H1 (cell line): Measurements from ENCODE around the gene ROBO2. TPM values are rescaled to one million over a fixed set of nuclear protein-coding genes. Genes with fewer than 3 reads are reported as not detected.

Experiments used
- CTCF ChIA-PET: fragments of 300-600 bp; sonication (Branson Sonifier 250); formaldehyde crosslinking; loops from one replicate; lab custom pipeline; 2021; ENCODE audit not compliant: partially characterized antibody; lab: Charles Lee
- POLR2A ChIA-PET: fragments of 300-600 bp; sonication (Branson Sonifier 250); formaldehyde crosslinking; loops from one replicate; lab custom pipeline; 2021; ENCODE audit warnings: inconsistent platforms; ENCODE audit not compliant: partially characterized antibody; lab: Charles Lee
- DNase-seq, 2 experiments: peaks; one replicate each; pipeline versions ENCODE4 v3.0.0 to v3.0.0-alpha.2; 2010 to 2022; ENCODE audit warnings: low spot score in 2 of 2, low read depth in 1 of 2, mixed read lengths in 1 of 2
- FAIRE-seq: peaks from 2 replicates; lab custom pipeline; 2011; peaks lifted over from hg19 to GRCh38; lab: Jason Lieb, UNC
- H2AFZ ChIP-seq: 2 replicates; pipeline ENCODE4 v1.8.1; 2012; ENCODE audit warnings: low read length, inconsistent platforms
- H2AK5ac ChIP-seq: 2 replicates; pipeline ENCODE4 v1.6.1; 2013; ENCODE audit warnings: low read depth, low read length
- H2BK120ac ChIP-seq: replicated peaks from 2 replicates; pipeline ENCODE3; 2013; ENCODE audit warnings: low read depth, low read length, inconsistent platforms
- H2BK12ac ChIP-seq: 2 replicates; pipeline ENCODE4 v1.6.1; 2013; ENCODE audit warnings: low read depth, low read length
- H2BK15ac ChIP-seq: 2 replicates; pipeline ENCODE4 v1.6.1; 2013; ENCODE audit warnings: low read length
- H2BK20ac ChIP-seq: 2 replicates; pipeline ENCODE4 v1.6.1; 2013; ENCODE audit warnings: low read length
- H2BK5ac ChIP-seq: 2 replicates; pipeline ENCODE4 v1.6.1; 2013; ENCODE audit warnings: low read depth, low read length
- H3K14ac ChIP-seq: 2 replicates; pipeline ENCODE4 v1.6.1; 2013; ENCODE audit warnings: inconsistent platforms; ENCODE audit not compliant: insufficient read length
- H3K18ac ChIP-seq: 2 replicates; pipeline ENCODE4 v1.6.1; 2013; ENCODE audit warnings: low read length; ENCODE audit errors: extremely low read depth
- H3K23ac ChIP-seq: 2 replicates; pipeline ENCODE4 v1.6.1; 2013; ENCODE audit warnings: inconsistent platforms; ENCODE audit not compliant: insufficient read length
- H3K23me2 ChIP-seq: 2 replicates; pipeline ENCODE4 v1.6.1; 2013; ENCODE audit warnings: low read depth, low read length
- H3K27ac ChIP-seq: 2 replicates; pipeline ENCODE4 v1.6.1; 2011; ENCODE audit warnings: low read depth, low read length, inconsistent platforms
- H3K27me3 ChIP-seq, 4 experiments: replicated peaks in 1 of 4; 1 replicate in 1 of 4; 2 replicates in 3 of 4; pipeline versions ENCODE4 v1.6.1 to v1.8.1; 2011 to 2013; ENCODE audit warnings: low read length in 3 of 4, mild to moderate bottlenecking in 3 of 4, inconsistent platforms in 2 of 4, mixed read lengths in 2 of 4, moderate library complexity in 1 of 4; ENCODE audit not compliant: control insufficient read depth in 3 of 4, insufficient read depth in 3 of 4; ENCODE audit errors: extremely low read depth in 1 of 4
- H3K36me3 ChIP-seq, 4 experiments: 2 replicates each; pipeline versions ENCODE4 v1.6.1 to v1.8.1; 2011 to 2013; ENCODE audit warnings: mild to moderate bottlenecking in 4 of 4, low read length in 3 of 4, moderate library complexity in 2 of 4, control low read depth in 1 of 4, inconsistent platforms in 1 of 4; ENCODE audit not compliant: insufficient read depth in 4 of 4, control insufficient read depth in 2 of 4
- H3K4ac ChIP-seq: replicated peaks from 2 replicates; pipeline ENCODE3; 2013; ENCODE audit warnings: low read length, low read depth, mixed read lengths, inconsistent platforms; ENCODE audit not compliant: insufficient read length
- H3K4me1 ChIP-seq, 4 experiments: replicated peaks in 1 of 4; 1 replicate in 1 of 4; 2 replicates in 3 of 4; pipeline versions ENCODE4 v1.6.1 to v1.8.1; 2011 to 2013; ENCODE audit warnings: low read length in 3 of 4, inconsistent platforms in 2 of 4, mixed read lengths in 1 of 4; ENCODE audit not compliant: insufficient read depth in 4 of 4, control insufficient read depth in 3 of 4
- H3K4me2 ChIP-seq, 2 experiments: 2 replicates each; pipeline versions ENCODE4 v1.6.1 to v1.8.1; 2011 to 2013; ENCODE audit warnings: low read depth in 2 of 2, low read length in 2 of 2, control low read depth in 1 of 2, inconsistent platforms in 1 of 2, mild to moderate bottlenecking in 1 of 2; ENCODE audit not compliant: insufficient read depth in 1 of 2
- H3K4me3 ChIP-seq, 4 experiments: fragments of 200-600, 300-600 bp in 1 of 4; sonication (generic), shearing (Covaris generic), sonication (Bioruptor Twin) in 1 of 4; 2 replicates each; pipeline versions ENCODE4 v1.5.1 to v1.8.1; 2011 to 2016; ENCODE audit warnings: low read length in 4 of 4, low read depth in 3 of 4, control low read depth in 2 of 4, inconsistent platforms in 2 of 4, mild to moderate bottlenecking in 2 of 4, mixed read lengths in 1 of 4, moderate library complexity in 1 of 4; ENCODE audit not compliant: insufficient read depth in 2 of 4; ENCODE audit errors: extremely low read depth in 1 of 4
- H3K56ac ChIP-seq: replicated peaks from 2 replicates; pipeline ENCODE3; 2013; ENCODE audit warnings: low read depth, mild to moderate bottlenecking, mixed read lengths, low read length, inconsistent platforms; ENCODE audit not compliant: insufficient read length
- H3K79me1 ChIP-seq: 2 replicates; pipeline ENCODE4 v1.6.1; 2013; ENCODE audit warnings: low read depth, low read length, control low read depth
- H3K79me2 ChIP-seq, 2 experiments: 2 replicates each; pipeline versions ENCODE4 v1.6.1 to v1.8.1; 2012 to 2013; ENCODE audit warnings: low read length in 2 of 2, mild to moderate bottlenecking in 2 of 2, inconsistent platforms in 1 of 2; ENCODE audit not compliant: insufficient read depth in 2 of 2, control insufficient read depth in 1 of 2
- H3K9ac ChIP-seq, 4 experiments: replicated peaks in 1 of 4; 1 replicate in 1 of 4; 2 replicates in 3 of 4; pipeline versions ENCODE4 v1.6.1 to v1.8.1; 2011 to 2013; ENCODE audit warnings: low read depth in 3 of 4, low read length in 3 of 4, control low read depth in 2 of 4, mild to moderate bottlenecking in 2 of 4, moderate library complexity in 2 of 4, inconsistent platforms in 1 of 4; ENCODE audit errors: extremely low read depth in 1 of 4
- H3K9me3 ChIP-seq, 2 experiments: 2 replicates each; pipeline versions ENCODE4 v1.6.1 to v1.8.1; 2012 to 2013; ENCODE audit warnings: mild to moderate bottlenecking in 2 of 2, moderate library complexity in 2 of 2, control low read depth in 1 of 2, inconsistent platforms in 1 of 2, low read depth in 1 of 2, low read length in 1 of 2, mixed read lengths in 1 of 2; ENCODE audit not compliant: insufficient read depth in 2 of 2
- H4K20me1 ChIP-seq, 2 experiments: replicated peaks in 1 of 2; 2 replicates each; pipeline versions ENCODE3 to v1.8.1; 2011 to 2013; ENCODE audit warnings: inconsistent platforms in 2 of 2, low read length in 2 of 2, mild to moderate bottlenecking in 1 of 2; ENCODE audit not compliant: insufficient read depth in 2 of 2, control insufficient read depth in 1 of 2
- H4K5ac ChIP-seq: 2 replicates; pipeline ENCODE4 v1.6.1; 2013; ENCODE audit warnings: low read length, low read depth, mixed read lengths, inconsistent platforms; ENCODE audit not compliant: insufficient read length
- H4K8ac ChIP-seq: 2 replicates; pipeline ENCODE4 v1.8.0; 2013; ENCODE audit warnings: mild to moderate bottlenecking, moderate library complexity, low read length, inconsistent platforms; ENCODE audit not compliant: insufficient read depth; ENCODE audit errors: extremely low read depth
- H4K91ac ChIP-seq: replicated peaks from 2 replicates; pipeline ENCODE3; 2013; ENCODE audit warnings: low read length, mixed read lengths, inconsistent platforms; ENCODE audit not compliant: insufficient read length
- BACH1 ChIP-seq: IDR thresholded peaks from 2 replicates; pipeline ENCODE4 v1.6.1; 2012; ENCODE audit warnings: low read length, improper control_type of control experiment
- CEBPB ChIP-seq: IDR thresholded peaks from 2 replicates; pipeline ENCODE4 v1.6.1; 2012; ENCODE audit warnings: low read depth, low read length
- polyA plus RNA-seq, 7 experiments: library from polyadenylated mRNA; depleted of rRNA in 3 of 7; stranded (reverse) in 5 of 7; unstranded in 2 of 7; fragments of >200 nt in 5 of 7; fragments of 200-250 nt in 2 of 7; gene quantifications; 1 replicate in 5 of 7; 2 replicates in 1 of 7; 4 replicates in 1 of 7; pipeline versions ENCODE4 v1.2.1 to v1.2.3, GENCODE V29; 2011 to 2013; ENCODE audit warnings: missing spikeins in 2 of 7, mixed read lengths in 2 of 7
- total RNA-seq: library from RNA; stranded (reverse); fragmentation: NEBNext Ultra II Directional; extraction: Animal tissue kit (Norgen Biotek cat#: 25700); gene quantifications from 2 replicates; pipeline ENCODE4 v1.2.1, GENCODE V29; 2021

The ROBO2 gene
- total and polyA plus RNA-seq, 2 of the 8 experiments (the other 6 are each of a cell fraction or from before 2014, with no cell fraction given) = 1.5 to 2.9 TPM

DNA sequence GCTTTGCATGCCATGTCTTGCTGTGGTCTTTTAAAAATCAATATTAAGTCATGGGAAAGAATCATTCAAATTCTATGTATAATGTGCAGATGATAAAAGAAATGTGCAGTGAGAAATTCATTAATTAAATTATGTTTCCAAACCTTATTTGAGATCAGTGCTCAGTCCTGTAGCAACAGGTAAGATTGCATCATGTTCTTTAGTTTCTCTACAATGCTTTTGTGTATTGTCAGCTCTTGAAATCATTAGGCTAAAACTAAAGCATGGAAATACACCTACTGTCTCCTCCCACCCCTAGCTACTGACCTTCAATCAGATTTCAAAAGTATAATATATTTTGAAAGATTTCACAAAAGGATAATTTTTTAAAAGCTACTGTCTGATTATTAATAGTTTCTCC is 612.7 kb downstream of the ROBO2 start:
- Histone ChIP-seq H3K56ac (no peak overlapping the region), H4K91ac (no peak overlapping the region), H3K14ac (no peak overlapping the region), H2BK120ac (no peak overlapping the region), H2BK15ac (no peak overlapping the region), H3K4me3 (no peak overlapping the region), H3K4ac (no peak overlapping the region), H3K23ac (no peak overlapping the region), H3K36me3 (no peaks in the 10 kb centered on the region), H3K23me2 (no peaks in the 10 kb centered on the region), H3K9me3 (no peaks in the 10 kb centered on the region), H3K9ac (no peak overlapping the region), H3K27ac (no peak overlapping the region), H2AFZ (no peak overlapping the region), H2BK12ac (no peak overlapping the region), H4K8ac (no peak overlapping the region), H2AK5ac (no peak overlapping the region), H3K4me1 (peaks cover 0 to 3% (median 0%) of the 10 kb centered on the region in 4 experiments; a peak in 2 of 7 replicates), H3K4me2 (no peak overlapping the region), H2BK20ac (no peak overlapping the region), H3K79me1 (no peaks in the 10 kb centered on the region), H3K27me3 (no peaks in the 10 kb centered on the region), H3K18ac (no peak overlapping the region), H4K5ac (peak overlapping the region; percentile 43), H2BK5ac (no peak overlapping the region), H4K20me1 (no peaks in the 10 kb centered on the region), H3K79me2 (no peaks in the 10 kb centered on the region)
- ChIA-PET CTCF (no interaction called here), POLR2A (no interaction called here)
- DNase-seq (no peak), FAIRE-seq (no peak)
- TF ChIP-seq BACH1 (no peak), CEBPB (peak; percentile 57; the same call in 1 of the 2 replicates)
